VCaP (cell line): Measurements from ENCODE around the gene MACROD2.

ENCODE experiments used
- H3K27ac ChIP-seq: fragments of 450-650 bp; 2 replicates; pipeline ENCODE4 v1.5.1; 2017
- CTCF ChIP-seq: fragments of 450-650 bp; conservative IDR thresholded peaks from 2 replicates; pipeline ENCODE4 v1.5.1; 2017; ENCODE audit warnings: mild to moderate bottlenecking, moderate library complexity

Gene MACROD2

DNA sequence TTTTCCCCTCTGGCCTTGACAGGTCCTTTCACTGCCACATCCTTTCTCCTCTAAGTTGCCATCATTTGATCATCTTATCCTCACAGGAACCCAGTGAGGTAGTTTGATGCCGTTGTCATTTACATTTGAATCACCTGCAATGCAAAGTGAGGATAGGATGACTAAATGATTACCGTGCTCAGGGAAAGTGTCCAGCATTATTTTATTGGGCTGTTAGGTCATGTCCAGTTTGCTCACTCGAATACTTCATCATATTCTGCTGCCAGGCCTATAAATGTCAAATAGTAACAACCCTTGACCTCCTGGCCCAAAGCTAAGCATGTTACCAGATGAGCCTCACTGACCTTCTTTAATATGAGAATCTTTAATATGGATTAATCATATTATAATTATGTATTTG is 1410.8 kb downstream of the MACROD2 start:
- TF ChIP-seq CTCF = no peak
- H3K27ac ChIP-seq = no peak overlapping the region

- no peak for TF ChIP-seq CTCF
- H3K27ac ChIP-seq = no peak overlapping the region
Observed at GRCh38 chr20:15411781-15412180, 1416.5 kb downstream of the MACROD2 start.

DNA sequence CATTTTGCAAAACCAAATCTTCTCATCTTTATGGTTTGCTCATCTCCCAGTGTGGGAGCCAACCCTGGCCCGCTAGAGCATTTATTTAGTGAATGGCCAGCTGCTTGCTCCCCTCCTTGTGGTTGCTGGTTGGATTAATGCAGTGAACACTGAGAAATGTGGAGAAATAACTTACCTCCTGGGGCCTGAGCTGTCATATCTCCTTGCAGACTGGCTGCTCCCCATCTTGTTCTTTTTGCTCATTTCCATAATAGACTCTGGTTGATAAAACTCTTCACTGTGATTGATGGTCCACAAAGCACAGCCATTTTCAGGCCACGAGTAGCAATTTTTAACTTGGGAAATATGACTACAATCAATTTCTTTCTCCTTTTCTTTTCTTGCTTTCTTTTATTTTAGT is 1420.6 kb downstream of the MACROD2 start:
- H3K27ac ChIP-seq = no peak overlapping the region
- no peak for TF ChIP-seq CTCF

DNA sequence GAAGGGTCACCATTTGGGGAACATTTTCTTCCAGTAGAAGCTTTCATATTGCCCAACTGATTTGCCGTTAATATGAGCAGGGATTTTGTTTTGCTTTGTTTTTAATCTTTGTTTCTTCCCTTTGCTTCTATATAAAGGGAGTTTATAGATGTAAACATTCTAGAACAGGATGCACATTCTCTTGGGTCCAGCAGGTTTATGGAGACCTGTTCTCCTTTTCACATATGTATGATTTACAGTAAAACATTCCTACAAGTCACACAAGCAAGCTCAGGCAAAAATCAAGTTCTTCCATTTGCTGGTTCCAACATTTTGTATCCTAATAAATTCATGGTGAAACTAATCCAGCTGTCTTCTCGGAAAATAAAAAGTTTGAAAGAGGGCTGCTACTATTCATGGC is 1424.5 kb downstream of the MACROD2 start:
- H3K27ac ChIP-seq = peak overlapping the region; percentile 78
- no peak for TF ChIP-seq CTCF

DNA sequence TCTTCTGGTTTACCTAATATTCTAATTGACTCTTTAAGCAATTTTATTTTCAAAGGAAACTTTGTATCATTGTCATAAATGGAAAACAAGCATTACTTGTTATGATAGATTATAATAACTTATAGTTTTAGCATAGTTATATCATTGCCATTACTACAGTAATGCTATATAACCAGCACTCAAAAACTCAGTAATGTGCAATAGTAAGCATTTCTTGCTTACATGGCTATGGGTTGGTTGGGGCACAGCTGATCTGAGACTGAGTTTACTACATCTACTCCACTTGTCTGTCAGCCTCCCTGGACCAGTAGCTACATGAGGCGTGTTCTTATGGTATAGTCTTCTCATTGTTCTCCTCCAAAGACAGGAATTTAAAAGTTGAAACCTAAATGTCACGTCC is 1427.7 kb downstream of the MACROD2 start:
- no peak for TF ChIP-seq CTCF
- peak overlapping the region; percentile 33; the same call in 1 of the 2 replicates for H3K27ac ChIP-seq

DNA sequence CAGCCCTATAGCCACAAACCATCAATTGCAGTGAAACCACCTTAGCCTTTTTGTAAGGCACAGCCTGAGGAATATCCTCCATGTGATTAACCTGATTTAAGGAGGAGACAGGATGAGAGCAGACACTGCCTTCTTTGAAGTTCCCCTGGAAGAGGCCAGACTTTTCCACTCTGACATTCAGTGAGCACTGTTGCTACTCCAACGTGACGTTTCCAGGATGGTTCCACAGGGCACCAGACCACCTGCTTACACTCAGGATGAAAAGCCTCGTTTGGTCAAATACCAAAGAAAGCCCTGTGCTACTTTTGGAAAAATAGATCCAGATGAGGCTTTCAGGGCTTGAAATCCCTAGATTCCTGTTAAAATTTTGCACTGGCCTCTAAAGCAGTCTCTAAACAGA is 1444.2 kb downstream of the MACROD2 start:
- no peak for TF ChIP-seq CTCF
- no peak overlapping the region for H3K27ac ChIP-seq

DNA sequence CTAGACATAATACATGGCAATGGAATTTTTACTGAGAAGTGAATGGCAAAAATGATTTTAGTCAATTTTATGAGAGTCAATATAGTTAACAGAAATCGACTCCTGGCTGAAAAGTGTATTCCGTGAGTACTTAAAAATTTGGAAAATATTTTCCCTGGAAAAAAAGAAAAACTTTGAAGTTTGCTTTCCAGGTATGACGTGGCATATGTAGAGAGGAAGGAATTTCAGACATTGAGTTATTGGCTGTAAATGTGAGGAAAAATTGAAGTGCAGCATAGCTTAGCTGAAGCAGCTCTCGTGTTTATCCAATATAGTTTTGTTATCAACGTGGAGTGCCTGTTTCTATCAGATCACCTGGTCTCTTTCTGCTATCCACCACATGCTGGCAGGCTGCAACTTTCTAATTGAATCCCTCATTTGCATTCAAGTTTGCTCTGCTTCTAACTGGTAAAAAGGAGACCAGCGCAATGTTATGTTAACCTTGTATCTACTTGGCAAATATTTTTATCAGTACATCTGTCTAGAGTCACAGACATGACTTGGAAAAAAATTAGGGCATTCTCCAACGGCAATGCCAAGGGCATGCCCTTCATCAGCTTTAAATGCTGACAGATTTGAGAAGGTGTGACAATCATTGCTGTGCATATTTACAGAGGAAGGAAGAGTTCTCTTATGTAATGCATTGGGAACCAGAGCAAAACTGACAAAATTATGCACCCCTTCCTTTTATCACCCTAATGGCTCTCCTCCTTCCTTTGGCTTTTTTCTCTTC is 1444.9 kb downstream of the MACROD2 start:
- peak; percentile 20; the same call in 1 of the 2 replicates for TF ChIP-seq CTCF
- H3K27ac ChIP-seq = no peak overlapping the region
